Heart left ventricle (tissue), 13 donors: ENCODE results near the gene SNX24.

ENCODE experiments used
- POLR2A ChIP-seq, 2 donors: fragments of 450-650 bp; IDR thresholded peaks; one replicate each; pipeline ENCODE4 v1.6.1; 2017; ENCODE audit warnings: antibody characterized with exemption in 2 of 2, mild to moderate bottlenecking in 2 of 2, moderate library complexity in 2 of 2
- TF ChIP-seq, protein P1 (sequence below), 12 donors: fragments of 200-600 bp; sonication (generic) in 4 of 12; IDR thresholded peaks; one replicate each; pipeline versions ENCODE4 v1.5.0 to v1.8.0; 2018 to 2022; ENCODE audit warnings: antibody characterized with exemption in 12 of 12, mild to moderate bottlenecking in 5 of 12
- donor health status: ischemic (EF 13 %, LVEDD 7.1; RV severe dilation, severe dysfunction).
- donor health status: DM: no; HTN: yes; CAD: no.
- donor health status: DM: no; HTN: no; CAD: no.
- donor health status: ischemic (EF 25% LVEDD 6.9; RV normal size, moderate dysfunction).
- donor health status: ischemic (EF 25% LVEDD 5.7; RV mildly dilated, moderate dysfunction).
- donor health status: ischemic (EF 35%, LVEDD 5.7; RV mildly dilated, moderate dysfunction).
- donor health status: nonischemic (EF 11% LVEDD 7.7; RV severe dilation, severe dysfunction).
- donor health status: DM: yes; HTN: yes; CAD: no.
- donor health status: PGD.
- donor health status: ischemic (EF 29% LVEDD 5.4; RV normal size, mild dysfunction).
- donor health status: nonischemic (EF 23%, LVEDD 6.1; RV moderate dilation, normal function).

DNA sequence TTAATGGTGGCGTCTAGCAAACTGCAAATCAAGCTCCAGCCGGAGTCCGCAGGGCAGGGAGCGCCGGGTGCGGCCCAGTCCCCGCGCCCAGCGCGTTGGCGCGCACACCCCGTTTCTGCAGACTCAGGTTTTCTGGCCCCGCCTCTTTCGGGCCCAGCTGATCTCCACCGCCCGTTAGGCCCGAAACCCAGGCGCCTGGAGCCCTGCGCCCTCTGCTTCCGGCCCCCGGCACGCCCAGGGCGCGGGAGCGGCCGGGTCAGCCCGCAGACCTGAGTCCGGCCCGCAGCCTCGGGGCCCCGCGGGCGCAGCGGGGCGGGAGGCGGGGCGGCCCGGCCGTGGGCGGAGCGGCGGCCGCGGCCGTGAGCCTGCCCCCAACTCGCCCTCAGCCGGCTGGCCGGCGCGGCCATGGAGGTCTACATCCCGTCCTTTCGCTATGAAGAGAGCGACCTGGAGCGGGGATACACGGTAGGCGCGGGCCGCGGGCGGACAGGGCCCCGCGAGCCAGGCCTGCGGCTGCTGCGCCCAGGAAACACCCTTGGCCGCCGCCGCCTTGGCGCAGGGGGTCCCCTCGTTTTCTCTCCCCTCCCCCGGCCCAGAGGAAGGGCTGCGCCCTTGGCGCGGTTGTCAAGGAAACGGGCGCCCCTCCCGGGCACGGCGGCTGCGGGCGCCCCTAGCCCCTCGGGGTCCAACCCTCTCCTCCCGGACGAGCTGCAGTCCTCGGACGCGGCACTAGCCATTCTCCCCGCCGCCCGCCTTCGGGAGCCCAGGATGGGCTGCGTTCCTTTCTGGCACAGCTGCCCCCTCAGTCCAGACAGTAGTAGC lies at the start of gene SNX24:
- TF ChIP-seq, protein P1, sequence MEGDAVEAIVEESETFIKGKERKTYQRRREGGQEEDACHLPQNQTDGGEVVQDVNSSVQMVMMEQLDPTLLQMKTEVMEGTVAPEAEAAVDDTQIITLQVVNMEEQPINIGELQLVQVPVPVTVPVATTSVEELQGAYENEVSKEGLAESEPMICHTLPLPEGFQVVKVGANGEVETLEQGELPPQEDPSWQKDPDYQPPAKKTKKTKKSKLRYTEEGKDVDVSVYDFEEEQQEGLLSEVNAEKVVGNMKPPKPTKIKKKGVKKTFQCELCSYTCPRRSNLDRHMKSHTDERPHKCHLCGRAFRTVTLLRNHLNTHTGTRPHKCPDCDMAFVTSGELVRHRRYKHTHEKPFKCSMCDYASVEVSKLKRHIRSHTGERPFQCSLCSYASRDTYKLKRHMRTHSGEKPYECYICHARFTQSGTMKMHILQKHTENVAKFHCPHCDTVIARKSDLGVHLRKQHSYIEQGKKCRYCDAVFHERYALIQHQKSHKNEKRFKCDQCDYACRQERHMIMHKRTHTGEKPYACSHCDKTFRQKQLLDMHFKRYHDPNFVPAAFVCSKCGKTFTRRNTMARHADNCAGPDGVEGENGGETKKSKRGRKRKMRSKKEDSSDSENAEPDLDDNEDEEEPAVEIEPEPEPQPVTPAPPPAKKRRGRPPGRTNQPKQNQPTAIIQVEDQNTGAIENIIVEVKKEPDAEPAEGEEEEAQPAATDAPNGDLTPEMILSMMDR (IDR thresholded peaks at IDR 0.05), result peak in 1 of 12 donors; percentile 13
- TF ChIP-seq POLR2A (IDR thresholded peaks at IDR 0.05), result peak in 1 of 2 donors; percentile 58
